GM21360 (cell line): ENCODE data around the gene VSIG10L.
A peak's percentile ranks its signal among the peaks of the same experiment; 100 is the strongest.

Experiments
- ATAC-seq: cut with Tn5 transposase; IDR thresholded peaks from one replicate; pipeline ENCODE4 v1.9.1; 2021; ENCODE audit warnings: mild to moderate bottlenecking, moderate library complexity; ENCODE audit not compliant: unreplicated experiment

VSIG10L gene

DNA sequence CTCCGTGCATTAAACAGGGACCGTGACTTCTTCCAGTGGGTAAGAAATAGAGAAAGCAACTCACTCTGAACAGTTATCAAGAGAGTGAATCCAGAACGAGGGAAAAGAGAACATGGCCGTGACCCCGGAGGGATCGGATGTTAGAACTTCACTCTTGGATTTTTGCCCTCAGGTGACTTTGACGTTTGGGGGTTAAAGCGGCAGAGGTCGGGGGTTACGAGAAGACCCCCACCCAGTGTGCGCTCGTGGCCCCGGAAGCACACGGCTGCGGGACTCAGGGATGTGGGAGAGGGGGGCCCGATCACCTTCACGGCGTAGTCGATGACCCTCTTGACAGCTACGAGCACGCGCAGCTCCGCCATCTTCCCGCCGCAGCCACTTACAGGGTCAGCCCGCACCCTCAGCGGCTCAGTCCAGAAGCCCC lies 24.0 kb upstream of the VSIG10L start, which contains the start of gene ETFB:
Gene ETFB (minus strand): TSS at position 424 of the 424 bp plus-strand sequence. CDS start 62 bp downstream, at position 362.
- ATAC-seq = no peak

DNA sequence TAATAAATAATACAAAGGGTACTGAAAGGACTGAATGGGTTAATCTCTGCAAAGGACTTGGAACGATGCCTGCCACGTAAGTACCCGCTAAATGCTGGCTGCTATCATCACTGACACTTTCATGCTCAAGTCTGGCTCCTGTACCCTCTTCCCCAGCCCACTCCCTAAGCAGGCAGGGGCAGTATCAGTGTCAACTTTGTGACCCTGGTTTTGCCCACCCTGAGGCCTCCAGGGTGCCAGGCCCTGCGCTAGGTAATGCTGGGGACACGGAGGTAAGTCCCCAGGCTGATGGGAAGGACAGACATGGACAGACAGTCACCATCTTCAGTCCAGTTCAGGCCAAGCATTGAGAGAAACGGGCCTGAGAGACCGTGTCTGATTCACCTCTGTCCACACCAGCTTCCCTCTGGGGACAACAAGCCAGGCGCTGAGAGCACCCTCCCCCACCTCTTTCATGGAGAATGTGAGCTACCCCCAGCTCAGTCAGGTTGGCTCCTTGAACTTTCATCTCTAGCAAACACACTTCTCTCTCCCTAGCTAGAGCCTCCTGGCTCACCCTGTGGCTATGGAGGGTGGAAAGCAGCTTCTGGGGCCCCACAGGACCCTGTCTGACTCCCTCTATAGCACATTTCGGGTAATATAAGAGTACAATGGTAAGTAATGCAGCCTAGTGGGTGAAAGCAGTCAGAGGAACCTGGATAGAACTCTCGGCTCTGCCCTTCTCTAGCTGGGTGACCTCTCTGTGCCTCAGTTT lies 23.4 kb upstream of the VSIG10L start:
- ATAC-seq = no peak

DNA sequence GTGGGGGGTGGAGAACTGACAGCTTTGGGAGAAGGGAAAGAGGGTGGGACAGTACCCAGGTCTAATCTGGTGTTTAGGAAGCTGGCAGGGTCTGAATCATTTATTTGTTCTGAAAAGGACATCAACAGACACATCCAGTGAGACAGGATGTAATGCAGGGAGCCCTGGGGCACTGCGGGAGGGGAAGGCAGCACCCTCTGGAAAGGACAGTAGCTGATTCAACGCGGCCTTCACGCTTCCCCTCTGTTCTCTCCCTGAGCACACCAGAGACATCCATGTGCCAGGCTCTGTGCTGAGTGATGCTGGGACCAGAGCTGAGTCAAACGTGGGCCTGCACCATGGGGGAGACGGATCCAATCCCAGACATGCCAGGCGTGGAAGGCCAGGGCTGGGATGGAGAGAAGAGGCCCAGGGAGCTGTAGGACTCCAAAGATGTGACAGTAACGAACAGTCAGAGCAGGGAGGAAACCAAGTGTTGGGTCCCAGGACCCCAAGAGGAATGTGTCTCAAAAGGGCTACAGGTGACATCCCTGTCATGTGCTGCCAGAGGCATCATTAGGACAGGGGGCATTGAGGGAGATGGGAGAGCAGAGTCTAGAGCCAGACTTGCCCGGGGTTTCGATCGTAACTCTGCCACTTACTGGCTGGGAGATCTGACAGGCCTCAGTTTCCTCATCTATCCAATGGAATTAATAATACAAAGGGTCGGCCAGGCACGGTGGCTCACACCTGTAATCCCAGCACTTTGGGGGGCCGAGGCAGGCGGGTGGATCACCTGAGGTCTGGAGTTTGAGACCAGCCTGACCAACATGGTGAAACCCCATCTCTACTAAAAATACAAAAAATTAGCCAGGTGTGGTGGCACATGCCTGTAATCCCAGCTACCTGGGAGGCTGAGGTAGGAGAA lies 22.5 kb upstream of the VSIG10L start:
- no peak for ATAC-seq

DNA sequence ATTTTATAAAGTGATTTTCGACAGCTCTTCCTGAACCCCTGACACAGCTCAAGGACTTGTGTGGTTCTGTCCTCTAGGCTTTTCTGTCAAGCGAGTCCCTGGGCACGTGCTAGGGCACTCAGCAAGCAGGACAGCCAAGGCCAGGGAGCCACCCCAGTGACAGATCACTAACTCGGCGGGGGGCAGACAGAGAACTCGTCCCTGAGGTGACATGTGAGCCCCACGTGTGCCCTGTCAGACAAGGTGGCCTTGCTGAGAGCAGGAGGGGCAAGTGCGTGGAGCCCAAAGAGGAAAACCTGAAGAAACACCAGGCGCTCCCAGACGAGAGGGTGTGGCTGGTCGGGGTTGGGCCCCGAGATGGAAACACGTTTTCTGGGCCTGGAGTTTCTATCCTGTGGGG lies 19.3 kb upstream of the VSIG10L start:
- no peak for ATAC-seq

DNA sequence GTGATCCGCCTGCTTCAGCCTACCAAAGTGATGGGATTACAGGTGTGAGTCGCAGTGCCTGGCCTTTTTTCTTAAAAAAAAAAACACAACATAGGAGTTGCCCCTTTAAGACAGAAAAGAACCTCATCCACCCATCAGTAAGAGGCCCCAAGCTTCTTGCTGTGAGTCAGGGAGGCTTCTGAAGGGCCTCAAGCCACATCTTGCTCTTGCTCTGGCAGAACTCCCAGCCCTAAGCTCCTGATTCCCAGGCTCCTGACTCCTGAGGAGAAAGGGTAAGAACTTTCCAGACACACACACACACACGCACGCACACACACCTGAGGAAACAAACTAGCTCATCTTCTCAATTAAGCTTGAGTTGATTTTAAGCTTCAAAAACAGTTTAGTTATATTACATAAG lies 17.4 kb upstream of the VSIG10L start:
- ATAC-seq = no peak

DNA sequence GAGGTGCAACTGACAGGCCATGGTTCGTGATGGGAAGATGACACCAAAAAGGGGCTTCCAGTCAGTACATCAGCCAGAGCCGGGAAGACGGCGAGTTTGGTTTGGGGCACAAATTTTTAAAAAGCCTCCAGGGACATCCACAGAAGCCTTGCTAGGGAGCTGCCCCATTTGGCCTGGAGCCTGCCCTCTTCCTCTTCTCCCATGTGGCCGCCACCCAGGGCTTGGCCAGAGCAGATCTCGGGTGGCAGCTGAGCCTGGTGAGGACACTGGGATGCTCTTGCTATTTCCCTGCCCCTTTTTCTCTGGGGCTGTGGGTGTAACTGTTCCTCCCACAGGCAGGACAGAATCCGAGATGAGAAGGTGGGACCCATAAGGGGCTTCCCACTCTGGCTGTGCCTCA lies 16.0 kb upstream of the VSIG10L start:
- ATAC-seq = no peak

DNA sequence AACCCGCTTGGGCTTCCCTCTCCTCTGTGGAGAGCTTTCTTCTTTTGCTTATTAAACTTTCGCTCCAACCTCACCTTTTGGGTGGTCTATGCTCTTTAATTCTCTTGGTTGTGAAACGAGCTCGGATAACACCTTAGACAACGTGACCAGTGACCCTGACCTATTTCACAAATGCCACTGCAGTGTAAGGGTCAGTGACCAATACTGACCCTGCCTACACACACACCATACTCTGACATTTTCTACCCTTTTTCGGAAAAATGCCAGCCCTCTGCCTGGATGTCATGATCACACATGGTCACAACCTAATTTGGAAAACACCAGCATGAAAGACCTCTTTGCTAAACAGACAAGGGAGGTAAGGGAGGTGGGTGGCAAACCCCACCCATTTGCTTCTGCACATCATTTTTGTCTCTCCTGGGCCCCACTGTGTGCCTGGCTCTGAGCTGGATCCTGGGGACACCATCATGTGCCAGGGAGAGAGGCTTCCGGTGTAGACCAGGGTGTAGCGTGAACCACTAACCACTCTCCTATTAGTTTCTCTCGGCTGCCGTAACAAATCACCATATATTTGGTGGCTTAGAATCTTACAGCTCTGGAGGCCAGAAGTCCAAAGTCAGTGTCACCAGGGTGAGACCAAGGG lies 14.3 kb upstream of the VSIG10L start:
- ATAC-seq = no peak

DNA sequence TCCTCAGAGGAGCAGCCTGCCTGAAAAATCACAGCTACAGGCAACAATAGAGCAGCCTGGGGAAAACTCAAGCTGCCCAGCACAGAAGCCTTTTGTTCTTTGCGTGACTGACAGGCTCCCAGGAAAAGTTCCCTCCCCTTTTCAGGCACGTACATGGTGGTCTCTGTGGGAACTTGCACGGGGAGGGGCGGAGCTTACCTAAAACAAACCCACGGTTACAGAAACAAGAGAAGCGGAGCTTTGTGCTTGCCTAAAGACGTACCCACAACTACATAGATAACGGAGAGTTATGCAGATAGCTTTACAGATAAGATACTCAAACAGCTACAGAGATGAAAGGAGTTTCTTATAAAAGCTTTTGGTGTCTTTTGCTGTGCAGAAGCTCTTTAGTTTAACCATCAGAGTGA lies 12.8 kb upstream of the VSIG10L start:
- no peak for ATAC-seq

DNA sequence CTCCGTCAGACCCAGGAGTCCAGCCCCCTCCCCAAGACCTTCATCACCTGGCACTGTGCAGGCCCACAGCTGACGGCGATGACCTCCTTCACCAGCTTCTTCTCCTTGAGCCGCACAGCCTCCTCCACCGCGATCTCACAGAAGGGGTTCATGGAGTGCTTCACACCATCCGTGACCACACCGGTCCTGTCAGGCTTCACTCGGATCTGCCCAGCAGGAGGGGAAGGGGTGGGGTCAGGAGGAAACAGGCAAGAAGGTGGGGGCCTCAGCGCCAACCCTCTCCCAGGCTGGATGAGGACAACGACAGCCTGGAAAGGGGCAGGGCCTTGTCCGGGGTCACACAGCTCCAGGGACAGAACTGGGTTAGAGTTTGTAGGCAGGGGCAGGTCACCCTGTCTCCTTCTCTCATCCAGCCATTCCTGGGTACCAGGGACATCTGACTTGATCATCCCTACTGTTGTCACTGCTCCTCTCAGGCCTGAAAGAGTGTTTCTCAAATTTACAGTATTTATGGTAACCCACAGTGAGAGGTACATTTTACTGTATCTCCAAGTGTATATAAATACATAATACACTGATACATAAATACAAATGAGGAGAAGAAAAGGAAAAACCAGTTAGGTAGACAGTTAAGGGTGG lies 12.3 kb upstream of the VSIG10L start:
- ATAC-seq = no peak

DNA sequence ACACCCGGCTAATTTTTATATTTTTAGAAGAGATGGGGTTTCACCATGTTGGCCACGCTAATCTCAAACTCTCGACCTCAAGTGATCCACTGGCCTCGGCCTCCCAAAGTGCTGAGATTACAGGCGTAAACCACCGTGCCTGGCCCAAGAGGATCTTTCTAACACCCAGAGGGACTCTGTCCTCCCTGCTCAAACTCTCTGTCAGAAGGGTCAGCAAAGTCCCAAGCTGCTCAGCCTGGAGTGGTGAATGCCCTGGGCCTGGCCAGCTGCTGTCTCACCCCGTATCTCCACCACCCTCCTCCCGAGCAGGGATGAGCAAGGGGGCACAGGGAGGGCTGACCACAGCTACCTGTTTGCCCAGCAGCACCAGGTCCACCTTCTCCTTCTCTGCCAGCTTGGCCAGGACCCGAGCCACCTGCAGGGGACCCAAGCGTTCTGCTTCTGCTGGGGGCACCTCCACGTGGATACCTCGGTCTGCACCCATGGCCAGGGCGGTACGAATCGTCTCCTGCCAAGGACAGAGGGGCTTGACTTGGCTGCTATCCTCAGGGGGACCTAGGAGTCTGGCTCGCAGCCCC lies 10.9 kb upstream of the VSIG10L start:
- ATAC-seq = no peak

DNA sequence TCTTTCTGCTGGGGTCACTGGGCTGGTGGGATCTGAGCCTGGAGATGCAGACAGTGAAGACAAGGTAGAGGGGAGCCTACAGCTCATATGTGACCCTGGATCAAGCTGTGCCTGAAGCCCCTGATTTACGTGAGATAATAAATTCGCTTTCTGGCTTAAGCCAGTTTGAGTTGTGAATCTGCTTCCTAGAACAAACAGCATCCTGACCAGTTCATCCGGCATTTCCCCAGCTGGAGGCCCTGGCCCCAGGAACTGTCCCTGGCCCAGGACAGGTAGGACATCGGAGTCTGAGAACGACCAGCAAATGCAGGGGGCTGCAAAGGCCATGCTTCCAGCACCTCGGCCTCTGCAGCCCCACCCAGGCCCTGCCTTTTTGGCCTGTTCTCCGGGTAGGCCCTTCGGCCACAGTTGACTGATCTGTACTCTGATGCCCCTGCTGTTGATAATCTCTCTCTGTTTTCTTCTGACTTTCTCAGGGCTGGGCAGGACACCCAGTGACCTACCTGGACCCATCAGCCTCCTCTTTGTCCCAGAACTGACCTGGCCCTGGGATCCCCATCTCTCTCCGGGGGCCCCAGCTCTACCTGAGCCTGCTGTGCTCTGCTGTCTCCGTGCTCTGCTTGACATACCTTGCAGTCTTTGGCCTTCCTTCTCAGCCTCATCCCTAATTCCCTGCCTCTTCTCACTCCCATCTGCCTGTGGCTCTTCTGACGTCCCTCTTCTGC lies 9.5 kb upstream of the VSIG10L start:
- no peak for ATAC-seq

DNA sequence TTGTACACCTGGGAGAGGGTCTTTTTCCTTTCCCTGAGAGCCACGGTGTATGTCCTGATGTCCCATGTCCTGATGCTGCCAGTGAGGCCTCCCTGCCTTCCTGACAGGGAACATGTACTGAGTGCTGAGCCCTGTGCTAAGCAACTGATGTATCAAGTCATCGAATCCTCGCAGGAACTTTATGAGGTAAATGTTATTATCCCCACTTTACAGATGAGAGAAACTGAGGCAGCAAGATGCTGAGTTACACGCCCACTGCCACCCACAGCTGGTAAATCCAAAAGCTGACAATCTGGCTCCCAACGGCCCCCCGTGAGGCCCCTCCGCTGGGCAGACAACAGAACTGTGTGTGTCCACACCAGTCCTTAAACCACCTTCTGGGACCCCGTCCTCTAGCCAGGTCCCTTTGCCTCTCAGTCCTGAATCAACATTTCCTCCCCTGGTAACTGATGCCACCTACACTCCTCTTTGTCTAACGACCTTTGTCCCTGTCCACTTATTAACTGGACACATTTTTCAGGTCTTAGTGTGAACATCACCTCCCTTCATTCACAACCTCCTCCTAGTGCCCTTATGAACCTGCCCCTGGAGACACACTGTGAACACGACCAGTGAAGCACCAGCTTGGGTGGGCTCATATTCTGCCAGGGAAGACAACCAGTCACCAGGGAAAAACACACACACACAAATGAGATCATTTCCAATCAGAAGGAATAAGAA lies 5.4 kb upstream of the VSIG10L start:
- ATAC-seq = no peak

DNA sequence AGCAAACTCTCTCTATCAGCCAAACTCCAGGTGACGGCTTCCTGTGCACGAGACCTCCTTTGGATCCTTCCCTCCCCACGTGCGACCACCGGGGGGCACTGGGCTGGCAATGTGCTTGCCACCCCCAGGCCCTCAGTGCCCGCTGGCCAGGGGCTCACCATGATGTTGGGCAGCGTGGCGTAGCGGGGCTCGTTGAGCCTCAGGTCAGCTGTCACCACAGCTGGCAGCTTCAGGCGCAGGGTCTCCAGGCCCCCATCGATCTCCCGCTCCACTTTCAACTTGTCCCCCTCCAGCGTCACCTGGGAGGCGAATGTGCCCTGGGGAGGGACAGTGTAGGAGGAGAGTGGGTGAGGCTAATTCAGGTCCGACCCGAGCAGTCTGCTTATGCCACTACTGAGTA lies 4.8 kb upstream of the VSIG10L start:
- no peak for ATAC-seq

DNA sequence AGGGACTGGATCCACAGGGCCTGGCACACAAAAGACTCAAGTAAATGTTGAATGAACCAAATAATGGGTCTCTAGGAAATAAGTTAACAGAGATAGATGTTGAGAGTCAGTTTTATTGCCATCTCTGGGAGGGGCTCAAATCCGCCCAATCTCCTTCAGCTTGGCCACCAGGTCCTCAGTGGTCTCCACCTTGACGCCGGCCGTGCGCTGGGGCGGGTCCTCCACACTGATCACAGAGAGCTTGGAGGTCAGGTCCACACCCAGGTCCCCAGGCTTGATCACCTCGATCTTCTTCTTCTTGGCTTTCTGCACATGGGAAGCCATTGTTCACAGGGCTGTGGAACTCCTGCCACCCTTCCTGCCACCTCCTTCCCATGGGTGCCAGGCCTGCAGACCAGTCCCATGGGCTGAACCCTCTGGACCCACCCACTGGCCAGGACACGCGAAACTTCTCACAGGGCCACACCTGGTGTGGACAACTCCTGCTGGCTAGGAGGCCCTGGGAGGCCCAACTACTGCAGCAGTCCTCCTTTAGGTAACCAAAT lies 3.2 kb upstream of the VSIG10L start:
- ATAC-seq = no peak

DNA sequence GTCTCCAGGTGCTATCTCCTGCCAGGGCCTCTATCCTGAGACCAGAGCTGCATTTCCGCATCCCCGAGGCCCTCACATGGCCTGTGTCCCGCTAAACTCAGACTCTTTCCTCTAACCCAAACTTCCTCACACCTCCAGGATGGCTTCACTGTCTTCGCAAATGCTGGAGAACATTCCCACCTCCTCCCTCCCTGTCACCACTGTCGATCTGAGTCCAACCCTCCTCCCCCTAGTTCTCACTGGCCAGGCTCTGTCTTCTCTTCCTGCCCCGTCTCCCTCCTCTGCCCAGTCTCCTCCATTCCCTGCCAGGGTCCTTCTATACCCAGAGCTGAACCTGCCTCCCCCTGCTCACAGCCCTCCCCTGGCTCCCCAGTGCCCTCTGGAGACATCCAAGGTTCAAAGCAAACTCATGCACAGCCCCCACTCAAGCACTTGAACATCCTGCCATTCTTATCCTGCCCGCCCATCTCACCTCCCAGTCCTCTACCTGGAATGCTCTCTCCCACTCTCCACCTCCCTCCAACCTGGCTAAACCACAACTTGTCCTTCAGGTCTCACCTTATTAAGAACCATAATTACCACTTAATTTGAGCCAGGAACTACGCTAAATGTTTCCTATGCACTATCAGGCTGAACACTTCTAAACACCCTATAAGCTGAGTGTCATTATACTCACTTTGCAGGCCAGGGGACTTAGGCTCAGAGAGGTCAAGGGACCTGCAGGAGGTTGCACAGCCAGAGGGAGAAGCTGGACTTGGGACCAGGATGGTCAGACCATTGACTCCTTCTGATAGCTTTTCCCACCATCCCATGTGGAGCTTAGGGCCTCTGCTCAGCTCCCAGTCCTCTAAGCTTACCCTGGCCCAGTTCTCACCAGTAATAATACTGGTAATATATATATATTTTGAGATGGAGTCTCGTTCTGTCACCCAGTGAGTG lies 961 bp upstream of the VSIG10L start:
- ATAC-seq = no peak

DNA sequence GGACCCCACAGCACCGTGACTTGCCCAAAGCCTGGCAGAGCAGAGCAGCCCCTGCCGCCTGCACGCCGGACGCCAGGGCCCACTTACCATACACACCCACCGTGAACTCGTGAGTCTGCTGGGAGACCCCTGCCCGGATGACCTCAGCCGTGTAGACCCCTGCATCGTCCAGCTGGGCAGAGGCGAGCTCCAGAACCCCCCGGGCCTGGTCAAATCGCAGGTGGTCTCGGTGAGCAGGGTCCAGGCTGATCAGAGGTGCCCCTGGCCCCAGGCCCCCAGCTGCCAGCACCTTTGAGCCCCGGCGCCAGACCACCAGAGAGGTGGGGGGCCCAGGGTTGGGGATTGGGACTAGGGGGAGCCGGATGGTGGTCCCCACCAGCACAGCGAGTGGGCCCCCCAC lies 873 bp downstream of the VSIG10L start:
- ATAC-seq = no peak

DNA sequence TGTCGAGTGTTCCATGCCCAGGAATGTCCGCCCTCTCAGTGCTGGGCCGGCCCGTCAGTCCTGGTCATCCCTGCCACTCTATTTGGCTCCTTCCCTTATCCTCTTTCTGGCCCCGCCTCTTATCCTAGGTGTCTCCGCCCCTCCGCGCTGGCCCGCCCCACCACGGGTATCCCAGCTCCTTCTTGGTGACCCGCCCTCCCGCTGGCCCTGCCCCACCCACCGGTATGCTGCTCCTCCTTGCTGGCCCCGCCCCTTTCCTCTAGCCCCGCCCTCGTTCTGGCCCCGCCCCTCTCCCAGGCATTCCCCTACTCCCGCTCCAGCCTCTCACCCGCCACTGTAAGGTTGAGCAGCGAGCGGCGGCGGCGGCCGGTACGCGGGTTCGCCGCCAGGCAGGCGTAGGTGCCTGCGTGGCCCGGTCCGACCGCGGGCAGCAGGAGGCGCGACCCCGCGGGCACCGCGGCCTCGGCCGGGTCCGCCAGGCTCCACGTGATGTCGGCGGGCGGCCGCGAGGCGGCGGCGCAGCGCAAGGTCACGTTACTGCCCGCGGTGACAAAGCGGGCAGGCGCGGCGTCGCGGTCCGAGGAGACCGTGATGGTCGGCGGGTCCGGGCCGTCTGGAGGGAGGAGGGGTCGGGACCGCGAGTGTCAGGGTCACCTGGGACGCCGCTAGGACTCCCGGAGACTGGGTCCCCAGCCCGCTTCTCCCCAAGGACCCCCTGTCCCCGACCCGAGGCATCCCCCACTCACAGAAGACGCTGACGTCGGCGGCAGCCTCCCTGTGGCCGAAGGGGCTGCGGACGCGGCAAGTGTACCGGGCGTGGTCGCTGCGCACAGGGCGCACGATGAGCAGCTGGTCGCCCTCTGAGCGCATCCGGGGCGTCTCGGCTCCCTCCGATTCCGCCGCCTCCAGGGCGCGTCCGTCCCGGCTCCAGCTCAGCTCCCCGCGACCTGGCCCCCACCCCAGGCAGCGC lies 2.0 kb downstream of the VSIG10L start:
- ATAC-seq = peak; percentile 66
